ENCODE measurements around the gene ZNF444. TPM values are rescaled to one million over a fixed set of nuclear protein-coding genes. Genes with fewer than 3 reads are reported as not detected.

The ZNF444 gene
- total and polyA plus RNA-seq, 2 donors (not counting 1 experiment from before 2014, with no cell fraction given), result 6.4 to 17.5 TPM

GRCh38 chr19:56108447-56109195 is 32.5 kb upstream of the ZNF444 start:
- Histone ChIP-seq H3K4me3 (replicated peaks in 1 of 4; ENCODE audit: control extremely low read depth in 1 of 4, insufficient read depth in 1 of 4, low read depth in 3 of 4, low read length in 4 of 4) (peak overlapping the region in 1 of 4 experiments; percentile 27), H3K27me3 (ENCODE audit: control insufficient read depth, insufficient read depth, low read length) (no peaks in the 10 kb centered on the region), H3K79me2 (ENCODE audit: control insufficient read depth, insufficient read depth, low read length) (peaks cover 85% of the 10 kb centered on the region), H2AFZ (ENCODE audit: low read length) (no peak overlapping the region), H3K4me2 (ENCODE audit: extremely low read depth, insufficient read depth, low read length) (peak overlapping the region; percentile 78), H3K36me3 (ENCODE audit: control insufficient read depth, insufficient read depth, low read length) (peaks cover 4% of the 10 kb centered on the region), H4K20me1 (ENCODE audit: control insufficient read depth, extremely low read depth, insufficient read depth, low read length) (no peaks in the 10 kb centered on the region), H3K4me1 (ENCODE audit: control insufficient read depth, extremely low read depth, insufficient read depth, low read length) (peaks cover 25% of the 10 kb centered on the region), H3K9ac (ENCODE audit: insufficient read depth, low read length) (no peak overlapping the region), H3K27ac (ENCODE audit: insufficient read depth, low read length) (peak overlapping the region; percentile 32), H3K9me3 (ENCODE audit: control insufficient read depth, insufficient read depth, low read depth, low read length) (no peaks in the 10 kb centered on the region)
- TF ChIP-seq EZH2 (IDR thresholded peaks at IDR 0.05; ENCODE audit: low read length, missing control alignments) (no peak), CTCF (conservative IDR thresholded peaks at IDR 0.05 in 1 of 2, IDR thresholded peaks at IDR 0.05 in 1 of 2; ENCODE audit: low read depth in 1 of 2, low read length in 2 of 2) (no peak)
- peak in 1 of 2 donors; percentile 63 for DNase-seq (ENCODE audit: low read depth in 2 of 2)

- Histone ChIP-seq H3K9ac (ENCODE audit: insufficient read depth, low read length) (no peak overlapping the region), H3K36me3 (ENCODE audit: control insufficient read depth, insufficient read depth, low read length) (peaks cover 4% of the 10 kb centered on the region), H3K9me3 (ENCODE audit: control insufficient read depth, insufficient read depth, low read depth, low read length) (no peaks in the 10 kb centered on the region), H3K4me2 (ENCODE audit: extremely low read depth, insufficient read depth, low read length) (peak overlapping the region; percentile 78), H3K27me3 (ENCODE audit: control insufficient read depth, insufficient read depth, low read length) (no peaks in the 10 kb centered on the region), H3K4me1 (ENCODE audit: control insufficient read depth, extremely low read depth, insufficient read depth, low read length) (peaks cover 25% of the 10 kb centered on the region), H3K27ac (ENCODE audit: insufficient read depth, low read length) (no peak overlapping the region), H2AFZ (ENCODE audit: low read length) (no peak overlapping the region), H3K79me2 (ENCODE audit: control insufficient read depth, insufficient read depth, low read length) (peaks cover 90% of the 10 kb centered on the region), H3K4me3 (replicated peaks in 1 of 4; ENCODE audit: control extremely low read depth in 1 of 4, insufficient read depth in 1 of 4, low read depth in 3 of 4, low read length in 4 of 4) (peak overlapping the region in 1 of 4 experiments; percentile 11), H4K20me1 (ENCODE audit: control insufficient read depth, extremely low read depth, insufficient read depth, low read length) (no peaks in the 10 kb centered on the region)
- no peak for DNase-seq (ENCODE audit: low read depth in 2 of 2)
- no peak for TF ChIP-seq EZH2 (IDR thresholded peaks at IDR 0.05; ENCODE audit: low read length, missing control alignments)
- TF ChIP-seq CTCF (conservative IDR thresholded peaks at IDR 0.05 in 1 of 2, IDR thresholded peaks at IDR 0.05 in 1 of 2; ENCODE audit: low read depth in 1 of 2, low read length in 2 of 2), result no peak
Observed at GRCh38 chr19:56109226-56109625, 31.9 kb upstream of the ZNF444 start.

- peaks cover 4% of the 10 kb centered on the region for H3K36me3 ChIP-seq (ENCODE audit: control insufficient read depth, insufficient read depth, low read length)
- TF ChIP-seq CTCF (conservative IDR thresholded peaks at IDR 0.05 in 1 of 2, IDR thresholded peaks at IDR 0.05 in 1 of 2; ENCODE audit: low read depth in 1 of 2, low read length in 2 of 2) (no peak), EZH2 (IDR thresholded peaks at IDR 0.05; ENCODE audit: low read length, missing control alignments) (no peak)
- peak overlapping the region; percentile 20 for H3K27ac ChIP-seq (ENCODE audit: insufficient read depth, low read length)
- H3K9me3 ChIP-seq (ENCODE audit: control insufficient read depth, insufficient read depth, low read depth, low read length), result no peaks in the 10 kb centered on the region
- no peak overlapping the region for H3K4me3 ChIP-seq (replicated peaks in 1 of 4; ENCODE audit: control extremely low read depth in 1 of 4, insufficient read depth in 1 of 4, low read depth in 3 of 4, low read length in 4 of 4)
- peak in 1 of 2 donors; percentile 70 for DNase-seq (ENCODE audit: low read depth in 2 of 2)
- peaks cover 91% of the 10 kb centered on the region for H3K79me2 ChIP-seq (ENCODE audit: control insufficient read depth, insufficient read depth, low read length)
- no peaks in the 10 kb centered on the region for H3K27me3 ChIP-seq (ENCODE audit: control insufficient read depth, insufficient read depth, low read length)
- peak overlapping the region; percentile 54 for H3K4me2 ChIP-seq (ENCODE audit: extremely low read depth, insufficient read depth, low read length)
- peaks cover 25% of the 10 kb centered on the region for H3K4me1 ChIP-seq (ENCODE audit: control insufficient read depth, extremely low read depth, insufficient read depth, low read length)
- no peaks in the 10 kb centered on the region for H4K20me1 ChIP-seq (ENCODE audit: control insufficient read depth, extremely low read depth, insufficient read depth, low read length)
- H3K9ac ChIP-seq (ENCODE audit: insufficient read depth, low read length), result no peak overlapping the region
- no peak overlapping the region for H2AFZ ChIP-seq (ENCODE audit: low read length)
Observed at GRCh38 chr19:56110515-56111448, 30.3 kb upstream of the ZNF444 start.
